GM21786 (cell line): ENCODE results near the gene BRME1.

Experiments
- ATAC-seq: cut with Tn5 transposase; IDR thresholded peaks from one replicate; pipeline ENCODE4 v1.9.1; 2021; ENCODE audit not compliant: unreplicated experiment

The BRME1 gene

DNA sequence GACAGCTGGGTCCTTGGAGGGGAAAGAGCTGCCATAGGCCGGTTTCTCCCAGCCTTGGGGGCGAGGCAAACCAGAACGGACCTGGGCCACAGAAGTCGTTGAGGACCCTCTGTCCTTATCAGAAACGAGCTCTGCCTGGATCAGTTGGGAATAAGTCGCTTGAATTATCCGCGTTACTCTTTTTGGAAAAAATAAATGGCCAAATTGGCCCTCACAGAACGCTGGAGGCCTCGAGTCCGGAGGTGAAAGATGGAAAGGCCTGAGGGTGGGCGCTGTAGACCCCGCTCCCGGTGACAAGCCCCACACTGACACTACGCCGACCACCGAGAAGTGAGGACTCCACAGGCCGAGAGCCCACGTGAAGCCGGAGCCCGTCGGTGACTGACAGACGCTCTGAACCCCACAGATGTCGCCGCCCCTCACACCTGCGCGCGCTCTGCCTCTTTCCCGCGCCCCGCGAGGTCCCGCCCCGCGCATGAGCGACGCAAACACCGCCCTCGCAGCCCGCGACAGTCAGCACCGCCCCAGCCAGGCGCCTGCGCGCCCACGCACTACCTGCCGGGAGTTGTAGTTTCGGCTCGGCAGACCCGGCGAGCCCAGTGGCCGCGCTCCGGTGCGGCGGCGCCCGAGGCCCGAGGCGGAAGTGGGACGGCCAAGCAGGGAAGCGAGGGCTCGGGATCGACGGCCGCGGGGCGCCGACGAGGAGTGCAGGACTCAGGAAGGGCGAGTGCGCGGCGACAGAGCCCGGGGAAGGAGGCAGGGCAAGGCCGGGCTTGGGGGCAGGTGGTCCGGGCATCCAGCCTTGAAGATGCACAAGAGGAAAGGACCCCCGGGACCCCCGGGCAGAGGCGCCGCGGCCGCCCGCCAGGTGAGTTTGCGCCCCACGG is at the start of gene BRME1, which contains the start of gene CC2D1A:
Gene BRME1 (minus strand): TSS at position 484 of the 887 bp plus-strand sequence. CDS start 1,225 bp downstream, outside the sequence.
Gene CC2D1A (plus strand): TSS at position 568 of the 887 bp plus-strand sequence. CDS start 241 bp downstream, at position 809.
- peak; percentile 82 for ATAC-seq

DNA sequence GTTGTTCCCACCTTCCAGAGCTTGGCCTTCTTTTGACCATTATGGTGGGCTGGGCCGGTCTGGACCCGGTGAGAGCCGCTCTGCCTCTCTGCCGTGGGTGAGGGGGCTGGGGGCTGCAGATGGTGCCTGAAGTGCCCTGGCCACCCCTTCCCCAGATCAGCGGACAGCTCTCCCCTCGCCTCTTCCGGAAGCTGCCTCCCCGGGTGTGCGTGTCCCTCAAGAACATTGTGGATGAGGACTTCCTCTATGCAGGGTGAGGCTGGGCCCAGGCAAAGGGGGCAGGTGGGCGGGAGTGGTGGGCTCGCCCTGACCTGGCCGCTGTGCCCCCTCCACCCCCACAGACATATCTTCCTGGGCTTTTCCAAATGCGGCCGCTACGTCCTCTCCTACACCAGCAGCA is 48.3 kb upstream of the BRME1 start:
- ATAC-seq = no peak

DNA sequence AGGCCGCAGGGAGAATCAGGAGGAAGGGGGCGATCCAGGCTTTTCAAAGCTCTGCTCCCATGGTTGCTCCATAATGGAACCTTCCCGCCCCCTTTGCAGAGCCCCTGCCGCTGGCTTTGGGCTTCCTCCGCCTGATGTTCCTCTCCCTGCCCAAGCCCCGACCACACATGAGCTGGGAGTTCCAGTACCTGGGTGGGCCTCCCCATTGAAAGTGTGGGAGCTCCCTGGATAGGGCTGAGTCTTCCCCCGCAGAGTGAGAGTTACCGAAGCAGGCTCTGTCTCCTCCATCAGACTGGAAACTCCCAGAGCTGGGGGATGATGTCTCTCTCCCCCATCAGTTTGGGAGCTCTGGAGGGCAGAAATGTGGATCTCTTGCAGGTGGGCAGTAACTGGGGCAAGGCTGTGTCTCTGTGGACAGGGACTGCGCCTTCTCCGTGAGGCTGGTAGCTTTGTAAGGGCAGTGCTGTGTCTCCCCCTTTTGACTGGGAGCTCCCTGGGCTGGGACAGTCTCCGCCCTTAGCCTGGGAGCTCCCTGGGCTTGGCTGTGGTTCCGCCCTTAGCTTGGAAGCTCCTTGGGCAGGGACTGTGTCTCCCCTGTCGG is 47.1 kb upstream of the BRME1 start:
- no peak for ATAC-seq

DNA sequence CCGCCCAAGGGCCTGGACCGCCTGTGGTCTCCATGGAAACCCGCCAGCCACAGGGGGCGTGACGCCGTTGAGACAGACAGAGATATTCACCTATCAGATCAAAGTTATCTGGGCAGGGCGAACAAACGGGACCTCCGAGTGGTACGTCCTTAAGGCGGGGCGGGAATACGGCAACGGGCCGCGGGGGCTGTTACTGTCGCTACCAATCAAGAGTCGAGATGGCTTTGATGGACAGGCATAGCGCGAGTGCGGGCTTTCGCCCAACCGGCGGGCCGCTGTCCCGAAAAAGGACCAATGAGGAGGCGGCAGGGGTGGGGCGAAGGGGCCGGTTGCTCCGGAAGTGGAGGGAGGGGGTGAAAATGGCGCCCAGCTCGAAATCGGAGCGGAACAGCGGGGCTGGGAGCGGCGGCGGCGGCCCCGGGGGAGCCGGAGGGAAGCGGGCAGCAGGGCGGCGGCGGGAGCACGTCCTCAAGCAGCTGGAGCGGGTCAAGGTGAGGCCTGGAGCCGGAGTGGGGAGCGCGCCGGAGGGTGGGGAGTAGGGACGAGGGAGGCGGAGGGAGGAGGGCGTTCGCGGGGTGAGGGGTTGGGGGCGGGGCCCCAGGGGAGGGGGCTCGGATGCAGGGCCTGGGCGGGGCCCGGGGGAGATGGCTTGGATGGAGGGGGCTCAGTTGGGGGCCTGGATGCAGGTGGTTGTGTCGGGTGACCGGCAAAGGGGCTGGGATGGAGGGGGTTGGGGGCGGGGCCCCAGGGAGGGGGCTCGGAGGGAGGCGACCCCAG is 46.4 kb upstream of the BRME1 start, which contains the start of gene DCAF15:
Gene DCAF15 (plus strand): TSS at position 356 of the 777 bp plus-strand sequence. CDS start 4 bp downstream, at position 360.
- ATAC-seq = peak; percentile 98

DNA sequence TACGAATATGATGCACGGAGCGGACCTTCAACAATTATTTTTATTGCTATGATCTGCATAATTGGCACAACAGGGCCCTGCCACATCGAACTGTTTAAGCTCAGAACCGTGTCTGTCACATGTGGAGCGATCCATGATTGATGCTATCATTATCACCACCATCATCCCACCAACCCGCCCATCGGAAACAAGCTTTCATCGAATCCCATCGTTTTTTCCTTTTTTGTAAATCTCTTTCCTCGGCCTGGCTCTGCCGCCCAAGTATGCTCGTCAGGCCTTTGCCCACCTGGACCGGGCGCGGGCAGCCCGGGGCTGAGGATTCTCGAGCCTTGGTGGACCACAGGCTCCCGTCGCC is 45.9 kb upstream of the BRME1 start:
- ATAC-seq = no peak

DNA sequence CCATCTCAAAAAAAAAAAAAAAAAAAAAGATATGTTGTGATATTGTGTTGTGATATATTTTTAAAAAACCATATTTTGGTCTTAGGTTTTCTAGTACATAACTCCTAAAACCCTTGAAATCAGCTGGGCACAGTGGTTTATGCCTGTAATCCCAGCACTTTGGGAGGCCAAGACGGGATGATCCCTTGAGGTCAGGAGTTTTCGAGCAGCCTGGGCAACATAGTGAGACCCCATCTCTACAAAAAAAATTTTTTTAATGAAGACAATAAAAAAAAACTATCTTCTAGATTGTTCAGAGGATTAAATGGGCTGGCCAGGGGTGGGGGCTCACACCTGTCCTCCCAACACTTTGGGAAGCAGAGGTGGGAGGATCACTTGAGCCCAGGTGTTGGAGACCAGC is 45.1 kb upstream of the BRME1 start:
- no peak for ATAC-seq

DNA sequence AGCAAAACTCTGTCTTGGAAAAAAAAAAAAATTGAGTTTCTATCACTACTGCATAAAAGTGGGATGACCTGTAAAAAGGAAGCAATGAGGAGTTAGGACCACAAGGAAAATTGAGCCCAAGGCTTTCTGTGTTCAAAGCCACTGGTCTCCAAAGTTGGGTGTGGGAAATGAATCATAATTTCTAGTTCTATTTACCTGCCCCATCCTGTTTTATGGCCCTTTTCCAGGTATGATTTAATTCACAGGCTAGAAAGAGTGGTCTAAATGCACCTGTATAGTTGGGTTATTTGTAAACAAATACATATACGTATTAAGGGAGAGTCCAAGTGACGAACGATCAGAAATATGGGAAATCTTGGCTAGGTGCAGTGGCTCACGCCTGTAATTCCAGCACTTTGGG is 40.5 kb upstream of the BRME1 start:
- ATAC-seq = no peak

DNA sequence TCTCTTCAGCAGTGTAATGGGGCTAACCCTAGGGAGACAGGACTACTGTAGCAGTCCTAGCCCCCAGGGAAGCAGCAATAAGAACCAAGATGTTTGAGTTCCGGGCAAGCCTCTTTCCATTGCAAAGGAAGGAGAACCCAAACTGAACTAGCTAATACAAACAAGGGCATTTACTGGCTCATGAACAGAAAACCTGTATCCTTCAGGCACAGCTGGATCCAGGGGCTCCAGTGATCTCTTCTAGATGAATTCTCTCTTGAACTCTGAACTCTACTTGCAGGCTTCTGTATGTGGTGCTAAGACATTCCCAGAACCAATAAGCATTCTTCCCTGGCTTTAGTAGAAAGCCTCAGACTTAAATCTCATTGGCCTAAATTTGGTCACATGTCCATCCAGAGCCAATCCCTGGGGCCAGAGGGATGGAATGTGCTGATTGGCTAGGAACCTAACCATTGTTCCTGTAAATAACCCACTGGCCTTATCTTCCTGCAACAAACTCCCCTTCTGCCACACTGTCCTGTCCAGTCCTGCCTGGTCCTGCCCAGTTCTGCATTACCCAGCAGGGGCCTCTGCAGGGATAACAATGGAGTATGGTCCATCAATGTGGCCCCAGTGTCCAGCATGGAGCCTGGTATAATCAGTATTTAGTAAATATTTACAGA is 36.2 kb upstream of the BRME1 start:
- no peak for ATAC-seq

DNA sequence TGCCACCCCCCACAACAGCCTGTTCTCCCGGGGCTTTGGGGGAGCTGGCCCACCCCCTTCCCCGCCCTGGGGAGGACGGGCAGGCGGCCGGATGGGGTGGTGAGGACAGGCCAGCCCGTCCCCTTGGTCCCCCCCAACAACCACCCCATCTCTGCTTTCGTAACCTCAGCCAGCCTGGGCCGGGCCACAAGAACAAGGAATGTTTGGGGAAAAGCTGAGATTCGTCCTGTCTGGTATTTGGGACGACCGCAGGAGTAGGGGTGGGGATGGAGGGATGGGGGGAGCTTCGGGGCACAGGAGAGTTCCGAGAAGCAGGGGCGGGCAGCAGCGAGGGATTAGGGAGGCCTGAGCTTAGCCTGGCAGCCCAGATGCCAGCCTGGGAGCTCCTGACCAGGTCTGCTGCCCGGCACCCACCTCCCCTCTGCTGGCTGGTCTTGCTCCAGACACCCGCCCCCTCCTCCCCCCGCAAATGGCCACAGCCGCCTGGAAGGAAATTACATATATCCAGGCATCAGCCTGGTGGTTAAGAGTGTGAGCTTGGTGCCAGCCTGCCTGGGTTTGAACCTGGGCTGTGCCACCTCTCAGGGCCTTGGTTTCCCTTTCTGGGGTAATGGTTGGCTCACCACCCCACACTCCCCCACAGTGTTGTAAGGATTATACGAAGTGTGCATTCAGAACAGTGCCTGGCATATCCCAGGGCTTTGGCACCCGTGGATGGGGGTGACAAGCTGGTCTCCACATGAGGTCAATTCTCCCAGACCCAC is 32.6 kb upstream of the BRME1 start, which contains the start of gene PODNL1:
Gene PODNL1 (minus strand): TSS at position 117 of the 764 bp plus-strand sequence. CDS start 236 bp downstream, outside the sequence.
- no peak for ATAC-seq

DNA sequence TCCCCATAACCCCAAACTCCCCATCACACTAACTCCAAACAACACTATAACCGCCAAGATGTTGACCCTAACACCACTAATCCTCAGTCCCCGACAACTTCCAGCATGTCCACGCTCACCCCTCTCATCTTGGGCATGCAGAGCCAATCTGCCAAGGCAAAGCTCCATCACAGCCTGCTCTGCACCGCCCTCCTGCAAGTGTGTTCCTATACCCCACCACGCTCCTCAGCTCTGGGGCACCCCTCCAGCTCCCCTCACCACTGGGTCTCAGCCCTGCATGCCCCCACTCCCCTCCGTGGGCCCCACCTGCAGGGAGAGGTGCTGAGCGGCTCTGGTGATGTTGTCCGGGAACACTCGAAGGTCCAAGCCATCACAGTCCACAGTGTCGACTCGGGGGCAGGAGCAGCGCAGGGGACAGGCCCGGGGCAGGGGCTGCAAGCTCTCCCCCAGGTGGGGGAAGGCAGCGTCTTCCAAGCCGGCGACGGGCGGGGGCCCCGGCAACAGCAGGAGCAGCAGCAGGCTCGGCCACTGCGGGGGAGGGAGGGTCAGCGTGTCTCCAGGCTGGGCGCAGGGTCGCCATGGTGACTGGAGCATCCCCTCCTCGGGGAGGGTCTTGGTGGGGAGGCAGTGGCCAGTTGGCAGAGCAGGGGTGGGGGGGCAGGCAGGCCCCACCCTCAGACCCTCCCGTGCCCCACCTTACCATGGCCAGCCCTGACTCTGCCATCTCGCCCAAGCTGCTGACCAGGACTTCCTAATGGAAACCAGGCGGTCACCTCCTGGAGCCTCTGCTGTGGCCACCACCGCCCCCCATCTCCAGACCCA is 31.8 kb upstream of the BRME1 start:
- ATAC-seq = no peak

DNA sequence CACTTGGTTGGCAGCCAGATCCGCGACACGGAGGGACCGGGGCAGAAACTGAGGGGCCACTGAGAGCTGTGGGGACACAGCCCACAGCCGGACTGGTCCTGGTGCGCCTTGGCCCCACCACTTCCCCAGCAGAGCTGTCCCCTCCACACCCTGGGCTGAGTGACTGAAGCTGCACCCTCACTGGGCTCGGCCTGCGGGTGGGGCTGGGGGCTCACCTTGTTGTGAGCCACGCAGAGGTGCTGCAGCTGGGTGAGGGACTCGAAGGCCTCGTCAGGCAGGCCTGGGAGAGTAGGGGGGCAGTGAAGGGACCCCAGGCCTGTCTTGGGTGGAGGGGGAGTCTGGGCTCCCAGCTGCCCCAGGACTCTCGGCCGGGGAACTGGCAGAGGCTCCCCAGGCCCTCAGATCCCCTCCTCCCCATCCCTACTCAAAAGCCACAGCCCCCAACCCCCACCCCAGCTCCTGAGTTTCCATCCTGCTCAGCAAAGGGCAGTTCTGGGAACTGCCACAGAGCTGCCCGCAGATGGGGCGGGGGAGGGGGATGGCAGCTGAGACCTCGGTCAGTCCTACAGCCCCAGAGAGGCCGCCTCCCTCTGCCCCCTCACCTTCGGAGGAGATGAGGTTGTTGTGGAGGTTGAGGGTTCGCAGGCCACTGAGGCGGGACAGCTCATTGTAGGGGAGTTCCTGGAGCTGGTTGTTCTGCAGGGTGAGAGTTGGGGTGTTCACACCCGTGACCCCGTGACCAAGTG is 30.0 kb upstream of the BRME1 start:
- ATAC-seq = no peak

DNA sequence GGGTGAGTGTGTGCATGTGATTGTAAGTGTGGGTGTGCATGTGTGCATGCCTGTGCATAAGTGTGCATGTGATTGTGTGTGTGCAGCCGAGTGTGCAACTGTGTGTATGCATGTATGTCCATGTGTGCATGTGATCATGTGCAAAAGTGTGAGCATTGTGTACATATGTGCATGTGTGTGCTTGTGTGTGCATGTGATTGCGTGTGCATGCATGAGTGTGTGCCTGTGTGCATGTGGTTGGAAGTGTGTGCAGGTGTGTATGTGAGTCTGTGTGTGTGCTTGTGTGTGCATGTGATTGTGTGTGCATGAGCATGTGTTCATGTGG is 28.8 kb upstream of the BRME1 start:
- ATAC-seq = no peak

DNA sequence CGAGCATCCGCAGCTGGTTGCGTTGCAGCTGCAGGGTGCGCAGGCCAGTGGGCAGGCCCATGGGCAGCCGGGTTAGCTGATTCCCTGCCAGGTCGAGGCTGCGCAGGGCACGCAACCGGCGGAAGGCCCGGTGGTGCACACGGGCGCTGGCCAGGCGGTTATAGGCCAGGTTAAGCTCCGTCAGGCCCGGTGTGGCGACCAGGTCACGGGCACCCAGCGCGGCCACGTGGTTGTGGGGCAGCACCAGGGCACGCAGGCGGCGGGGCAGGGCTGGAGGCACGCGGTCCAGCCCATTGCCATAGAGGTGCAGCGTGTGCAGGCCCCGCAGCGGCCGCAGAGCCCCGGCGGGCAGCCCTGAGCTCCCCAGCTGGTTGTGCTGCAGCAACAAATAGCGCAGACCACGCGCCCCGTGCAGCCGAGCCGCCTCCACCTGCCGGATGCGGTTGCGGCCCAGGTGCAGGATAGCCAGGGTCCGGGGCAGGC is 27.0 kb upstream of the BRME1 start:
- ATAC-seq = no peak

DNA sequence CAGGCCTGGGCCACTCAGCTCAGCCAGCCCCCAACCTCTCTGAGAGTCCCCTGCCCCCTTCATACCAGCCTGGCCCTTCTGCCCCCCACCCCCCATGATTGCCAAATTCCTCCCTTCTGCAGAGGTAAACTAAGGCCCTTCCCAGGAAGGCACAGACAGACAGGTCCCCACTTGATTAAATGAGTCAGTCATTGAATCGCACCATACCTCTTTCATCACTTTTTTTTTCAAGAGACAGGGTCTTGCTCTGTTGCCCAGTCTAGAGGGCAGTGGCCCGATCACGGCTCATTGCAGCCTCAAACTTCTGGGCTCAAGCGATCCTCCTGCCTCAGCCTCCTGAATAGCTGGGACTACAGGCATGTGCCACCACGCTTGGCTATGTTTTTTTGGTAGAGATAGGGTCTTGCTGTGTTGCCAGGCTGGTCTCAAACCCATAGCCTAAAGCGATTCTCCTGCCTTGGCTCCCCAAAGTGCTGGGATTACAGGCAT is 26.3 kb upstream of the BRME1 start:
- no peak for ATAC-seq

DNA sequence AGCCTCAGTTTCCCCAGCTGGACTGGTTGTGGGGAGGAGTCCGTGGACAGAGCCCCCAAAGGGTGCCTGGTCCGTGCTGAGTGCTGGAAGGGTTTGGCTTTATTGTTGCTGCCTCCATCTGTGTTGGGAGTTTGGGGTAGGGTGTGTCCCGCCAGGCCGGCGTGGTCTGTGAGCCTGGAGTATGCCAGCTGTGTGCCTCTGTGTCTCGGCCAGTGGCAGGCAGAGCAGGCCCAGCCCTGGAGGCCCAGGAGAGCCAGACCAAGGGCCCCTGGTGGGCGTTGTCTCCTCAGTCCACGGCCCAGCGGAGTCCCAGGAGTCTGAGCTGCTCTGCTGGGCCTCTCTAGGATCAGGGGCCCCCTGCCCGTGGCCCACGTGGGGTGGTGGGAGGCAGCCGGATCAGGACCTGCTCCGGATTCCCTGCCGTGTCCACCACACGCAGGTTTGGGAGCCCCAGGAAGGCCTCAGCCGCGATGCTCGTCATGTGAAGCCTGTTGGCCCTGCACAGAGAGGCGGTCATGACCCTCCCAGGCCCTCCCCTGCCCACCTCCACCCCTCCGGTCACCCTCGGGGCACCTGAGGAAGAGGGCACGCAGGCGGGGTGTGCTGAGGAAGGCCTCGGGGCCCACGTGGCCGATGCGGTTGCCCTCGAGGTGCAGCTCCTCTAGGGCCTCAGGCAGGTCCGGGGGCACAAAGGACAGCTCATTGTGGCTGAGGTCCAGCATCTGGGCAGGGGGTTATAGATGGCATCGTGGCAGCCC is 25.7 kb upstream of the BRME1 start:
- ATAC-seq = no peak

DNA sequence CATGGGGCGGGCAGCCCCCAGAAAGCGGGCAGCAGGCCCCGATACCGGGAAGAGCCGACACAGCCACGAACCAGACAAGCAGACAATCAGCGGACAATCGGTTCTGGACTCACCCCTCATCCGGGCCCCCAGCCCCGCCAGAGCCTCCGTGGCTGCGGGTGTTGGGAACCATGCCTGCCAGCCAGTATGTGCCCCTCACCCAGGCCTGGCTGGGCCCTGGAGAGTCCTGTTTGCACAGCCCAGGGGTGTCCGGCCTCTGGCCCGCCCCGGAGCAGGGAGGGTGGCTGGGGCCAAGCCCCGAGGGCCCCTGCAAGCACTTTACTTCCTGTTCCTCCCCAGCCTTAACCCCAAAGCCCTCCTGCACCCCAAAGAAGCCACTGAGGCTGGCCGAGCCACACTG is 24.5 kb upstream of the BRME1 start:
- ATAC-seq = no peak

DNA sequence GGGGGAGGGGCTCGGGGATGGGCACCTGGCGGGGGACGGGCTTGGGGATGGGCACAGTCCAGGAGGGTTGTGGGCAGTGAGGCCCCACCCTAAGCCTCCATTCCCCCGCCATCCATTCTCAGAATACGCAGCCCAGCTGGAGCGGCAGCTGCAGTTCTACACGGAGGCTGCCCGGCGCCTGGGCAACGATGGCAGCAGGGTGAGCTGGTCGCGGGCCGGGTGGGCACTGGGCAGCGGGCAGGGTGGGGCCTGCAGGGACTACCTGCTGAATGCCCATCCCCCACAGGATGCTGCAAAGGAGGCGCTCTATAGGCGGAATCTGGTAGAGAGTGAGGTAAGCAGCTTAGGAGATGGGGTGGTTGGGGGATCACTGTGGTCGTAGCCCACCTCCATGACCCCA is 24.0 kb upstream of the BRME1 start:
- no peak for ATAC-seq

DNA sequence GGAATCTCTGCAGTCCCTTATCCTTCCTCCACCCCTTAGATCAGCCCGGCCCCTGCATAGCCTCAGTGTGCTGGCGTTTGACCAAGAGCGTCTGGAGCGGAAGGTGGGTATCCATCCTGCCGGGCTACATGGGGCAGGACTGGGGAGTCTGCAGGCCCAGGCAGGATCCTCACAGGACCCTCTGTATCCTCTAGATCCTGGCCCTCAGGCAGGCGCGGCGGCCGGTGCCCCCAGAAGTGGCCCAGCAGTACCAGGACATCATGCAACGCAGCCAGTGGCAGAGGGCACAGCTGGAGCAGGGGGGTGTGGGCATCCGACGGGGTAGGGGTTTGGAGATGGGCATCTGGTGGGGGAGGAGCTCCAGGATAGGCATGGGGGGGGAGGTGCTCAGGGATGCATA is 23.4 kb upstream of the BRME1 start:
- ATAC-seq = no peak
